HepG2 (cell line): ENCODE data around the gene GNPNAT1. TPM values are rescaled to one million over a fixed set of nuclear protein-coding genes. Genes with fewer than 3 reads are reported as not detected.

Experiments
- ATAC-seq: fragments of 200-7000 bp; cut with Tn5 transposase; 3 replicates; pipeline ENCODE4 v1.9.1; 2020; ENCODE audit warnings: mild to moderate bottlenecking, moderate library complexity
- BruUV-seq: library from RNA; stranded (reverse); fragments of 400-500 nt; replicated peaks from 2 replicates; lab custom pipeline; 2021; lab: Mats Ljungman, UMichigan
- CTCF ChIA-PET: fragments of 300-600 bp; formaldehyde crosslinking; extraction: SDS; loops from one replicate; lab custom pipeline; 2021; ENCODE audit warnings: low total read pairs, inconsistent platforms, low intra/inter-chr PET ratio; lab: Yijun Ruan, JAX
- POLR2A ChIA-PET: fragments of 350-600 bp; sonication (Branson Sonifier 250); formaldehyde crosslinking; loops from one replicate; lab custom pipeline; 2020; ENCODE audit warnings: antibody characterized with exemption, inconsistent platforms; lab: Yijun Ruan, JAX
- DNase-seq: peaks from one replicate; pipeline ENCODE4 v3.0.0-alpha.2; 2015; ENCODE audit warnings: low spot score
- FAIRE-seq: peaks from 3 replicates; lab custom pipeline; 2011; peaks lifted over from hg19 to GRCh38; lab: Jason Lieb, UNC
- H2AFZ ChIP-seq: one replicate; pipeline ENCODE4 v1.6.1; 2011; ENCODE audit warnings: low read length, inconsistent platforms
- H3K27ac ChIP-seq: fragments of 300-600 bp; 3 replicates; pipeline ENCODE4 v1.8.0; 2011; ENCODE audit warnings: mixed run types, mild to moderate bottlenecking, mixed read lengths, low read length, inconsistent platforms; ENCODE audit not compliant: insufficient read depth; ENCODE audit errors: extremely low read length
- H3K27me3 ChIP-seq, 2 experiments: fragments of 200-600 bp in 1 of 2; 2 replicates in 1 of 2; 3 replicates in 1 of 2; pipeline versions ENCODE4 v1.6.0 to v1.8.0; 2011; ENCODE audit warnings: low read length in 2 of 2, mild to moderate bottlenecking in 2 of 2, moderate library complexity in 2 of 2, inconsistent platforms in 1 of 2; ENCODE audit not compliant: insufficient read depth in 2 of 2, control insufficient read depth in 1 of 2
- H3K36me3 ChIP-seq, 2 experiments: fragments of 200-600 bp in 1 of 2; replicated peaks in 1 of 2; 2 replicates in 1 of 2; 3 replicates in 1 of 2; pipeline versions ENCODE4 v1.5.1 to v1.8.0; 2011; ENCODE audit warnings: low read length in 2 of 2, inconsistent platforms in 1 of 2; ENCODE audit not compliant: insufficient read depth in 2 of 2, control insufficient read depth in 1 of 2
- H3K4me1 ChIP-seq: 2 replicates; pipeline ENCODE4 v1.5.1; 2012; ENCODE audit warnings: low read length, inconsistent platforms; ENCODE audit not compliant: insufficient read depth
- H3K4me2 ChIP-seq: 2 replicates; pipeline ENCODE4 v1.6.0; 2011; ENCODE audit warnings: low read depth, low read length, inconsistent platforms
- H3K4me3 ChIP-seq, 3 experiments: fragments of 200-600 bp in 1 of 3; sonication (generic), shearing (Covaris generic) in 1 of 3; replicated peaks in 1 of 3; 2 replicates each; pipeline ENCODE4 v1.5.1; 2011 to 2016; ENCODE audit warnings: low read length in 3 of 3, inconsistent platforms in 2 of 3, low read depth in 2 of 3, mild to moderate bottlenecking in 2 of 3, control low read depth in 1 of 3, mixed read lengths in 1 of 3; ENCODE audit not compliant: insufficient read depth in 1 of 3
- H3K79me2 ChIP-seq: one replicate; pipeline ENCODE4 v1.6.1; 2011; ENCODE audit warnings: low read length, inconsistent platforms; ENCODE audit not compliant: insufficient read depth
- H3K9ac ChIP-seq: 2 replicates; pipeline ENCODE4 v1.6.0; 2011; ENCODE audit warnings: mild to moderate bottlenecking, low read depth, low read length, inconsistent platforms; ENCODE audit not compliant: insufficient read depth
- H3K9me3 ChIP-seq: 2 replicates; pipeline ENCODE4 v1.5.1; 2012; ENCODE audit warnings: mild to moderate bottlenecking, low read length
- H4K20me1 ChIP-seq: 2 replicates; pipeline ENCODE4 v1.6.0; 2011; ENCODE audit warnings: inconsistent platforms, mild to moderate bottlenecking, low read length, moderate library complexity; ENCODE audit not compliant: insufficient read depth
- NR2F6 ChIP-seq, 2 experiments: IDR thresholded peaks; 2 replicates each; pipeline ENCODE4 v1.6.1; 2016; ENCODE audit warnings: antibody characterized with exemption in 1 of 2, mild to moderate bottlenecking in 1 of 2
- PAWR ChIP-seq: sonication (generic); formaldehyde crosslinking; IDR thresholded peaks from 2 replicates; pipeline ENCODE4 v1.4.0; 2020; ENCODE audit warnings: missing genetic modification reagents, mild to moderate bottlenecking, borderline replicate concordance
- RFXAP ChIP-seq: sonication (generic); formaldehyde crosslinking; IDR thresholded peaks from 2 replicates; pipeline ENCODE4 v1.4.0; 2020; ENCODE audit warnings: missing genetic modification reagents, borderline replicate concordance
- SNAPC5 ChIP-seq: sonication (generic); formaldehyde crosslinking; IDR thresholded peaks from 2 replicates; pipeline ENCODE4 v1.8.1; 2023; ENCODE audit warnings: mild to moderate bottlenecking, missing genetic modification reagents, borderline replicate concordance
- STAG1 ChIP-seq: sonication (generic); formaldehyde crosslinking; IDR thresholded peaks from 2 replicates; pipeline ENCODE4 v1.4.0; 2020; ENCODE audit warnings: missing genetic modification reagents
- ZNF224 ChIP-seq: sonication (generic); formaldehyde crosslinking; IDR thresholded peaks from 2 replicates; pipeline ENCODE4 v1.5.0; 2020; ENCODE audit warnings: mild to moderate bottlenecking, missing genetic modification reagents
- WGBS: methylation state at CpG from one replicate; pipeline ENCODE4 v1.1.6; 2017; ENCODE audit warnings: low lambda C conversion rate; 5-methylcytosine and 5-hydroxymethylcytosine counted together
- in situ Hi-C: cut with HindIII; loops from 2 replicates; pipeline ENCODE4 v1.10.0; 2017; ENCODE audit warnings: low pct_unique_long_range_greater_than_20kb; ENCODE audit not compliant: extremely low pct_ligation_motif_present
- intact Hi-C: fragments of 100-400 bp; cut with micrococcal nuclease; formaldehyde crosslinking; loops from one replicate; pipeline ENCODE4 v1.10.0; 2022; ENCODE audit not compliant: unreplicated experiment
- polyA plus RNA-seq, 8 experiments: library from polyadenylated mRNA; depleted of rRNA in 3 of 8; stranded (reverse) in 7 of 8; unstranded in 1 of 8; fragments of >200 nt; fragmentation: Illumina TruSeq in 4 of 8; extraction: Trizol in 4 of 8; gene quantifications; 2 replicates each; pipeline versions ENCODE4 v1.2.1 to v1.2.3, GENCODE V29; 2011 to 2016; ENCODE audit warnings: low read depth in 4 of 8, missing spikeins in 1 of 8, mixed read lengths in 1 of 8; ENCODE audit not compliant: insufficient read depth in 1 of 8
- total RNA-seq, 5 experiments: library from RNA; depleted of rRNA; stranded (reverse); fragments of >200 nt; fragmentation: Illumina TruSeq; extraction: Trizol; gene quantifications; 2 replicates each; pipeline ENCODE4 v1.2.3, GENCODE V29; 2016; ENCODE audit warnings: low read depth in 1 of 5
- TF ChIP-seq, protein P1 (sequence below): sonication (generic); formaldehyde crosslinking; IDR thresholded peaks from 2 replicates; pipeline ENCODE4 v1.5.0; 2020; ENCODE audit warnings: mild to moderate bottlenecking, missing genetic modification reagents, moderate library complexity

GNPNAT1 gene
- total and polyA plus RNA-seq, 2 of the 13 experiments (the other 11 are each of a cell fraction or from before 2014, with no cell fraction given) = 38.3 to 54.9 TPM

DNA sequence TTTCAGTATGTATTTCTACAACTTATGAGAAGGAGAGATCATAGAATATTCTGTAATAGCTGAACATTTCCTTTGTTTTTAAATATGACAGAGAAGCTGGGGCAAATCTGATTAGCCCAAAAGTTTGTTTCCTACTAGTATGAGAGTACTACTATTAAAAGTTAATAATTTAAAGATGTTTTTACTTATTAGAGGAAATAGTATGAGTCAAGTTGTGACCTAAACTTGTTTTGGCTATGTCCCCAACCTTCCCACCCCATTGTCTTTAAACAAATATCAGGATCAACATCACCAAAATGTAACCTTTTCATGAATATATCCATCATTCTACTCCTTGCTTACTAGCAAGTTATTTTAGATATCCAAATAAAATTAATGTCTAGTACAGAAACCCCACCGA, 10.5 kb downstream of the GNPNAT1 start (continued):
- TF ChIP-seq SNAPC5 (CRISPR knock-in tag) (no peak), PAWR (CRISPR knock-in tag) (no peak)

GRCh38 chr14:52778702-52779101, 12.7 kb downstream of the GNPNAT1 start:
- no TSS peak for BruUV-seq
- in situ Hi-C loops (no loop called here), intact Hi-C loops (loop anchor here (10.0 kb wide), 1 partner anchor 54 kb away; no protein-coding TSS in a partner anchor)
- Histone ChIP-seq H3K79me2 (peaks cover 2% of the 10 kb centered on the region), H3K27me3 (no peaks in the 10 kb centered on the region), H3K9me3 (no peaks in the 10 kb centered on the region), H3K4me2 (no peak overlapping the region), H3K4me1 (0 out of 2 replicates have a peak, but pooled peaks cover 9% of the 10 kb centered on the region), H3K4me3 (no peak overlapping the region), H2AFZ (no peak overlapping the region), H3K9ac (no peak overlapping the region), H3K27ac (peak overlapping the region; percentile 16), H4K20me1 (no peaks in the 10 kb centered on the region), H3K36me3 (peaks cover 6 to 42% of the 10 kb centered on the region in 2 experiments)
- DNase-seq (no peak), FAIRE-seq (no peak), ATAC-seq (no peak)
- ChIA-PET POLR2A (interaction anchor here (0.9 kb wide), 1 partner anchor 23 kb away, joined by 4 read pairs; no protein-coding TSS in a partner anchor), CTCF (no interaction called here)
- no peak for TF ChIP-seq ZNF224
- TF ChIP-seq NR2F6 (IDR thresholded peaks at IDR 0.05) = no peak
- 0 out of 2 replicates have a peak, but pooled peaks have one; percentile 12 for TF ChIP-seq NR2F6 (CRISPR knock-in tag; IDR thresholded peaks at IDR 0.05)
- WGBS = 88% methylated on average over 7 of the region's 7 CpGs

DNA sequence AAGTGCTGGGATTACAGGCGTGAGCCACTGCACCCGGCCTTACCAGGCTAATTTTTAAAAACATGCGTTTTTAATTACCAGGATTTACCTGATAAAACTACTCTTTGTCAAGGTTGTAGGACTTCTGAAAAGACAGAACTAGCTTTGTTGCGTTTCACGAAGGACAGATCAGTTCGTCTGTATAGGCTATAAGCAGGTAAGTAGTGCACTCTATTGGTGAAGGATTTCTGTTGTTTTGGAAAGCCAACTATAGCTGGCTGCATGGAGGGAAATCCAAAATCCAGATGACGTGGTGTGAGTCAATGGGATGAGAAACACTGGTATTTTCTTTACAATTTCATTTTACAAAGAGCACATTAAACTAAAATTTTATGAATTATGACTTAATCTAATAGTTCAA, 14.6 kb downstream of the GNPNAT1 start:
- FAIRE-seq = no peak
- no peaks in the 10 kb centered on the region for H3K9me3 ChIP-seq
- no peaks in the 10 kb centered on the region for H4K20me1 ChIP-seq
- ATAC-seq = peak; percentile 38
- no peak overlapping the region for H3K4me3 ChIP-seq
- ChIA-PET CTCF (no interaction called here), POLR2A (no interaction called here)
- no peak overlapping the region for H3K4me2 ChIP-seq
- H3K27ac ChIP-seq = peak overlapping the region; percentile 33
- intact Hi-C loops = loop anchor here (1.0 to 10.0 kb wide), 2 partner anchors 52 to 127 kb away; no protein-coding TSS in a partner anchor
- H3K36me3 ChIP-seq = peaks cover 6 to 37% of the 10 kb centered on the region in 2 experiments; a peak in 4 of 5 replicates
- in situ Hi-C loops = no loop called here
- peak; percentile 17 for DNase-seq
- no peaks in the 10 kb centered on the region for H3K27me3 ChIP-seq
- no peak overlapping the region for H2AFZ ChIP-seq
- H3K4me1 ChIP-seq = 0 out of 2 replicates have a peak, but pooled peaks cover 9% of the 10 kb centered on the region
- TF ChIP-seq RFXAP (CRISPR knock-in tag) = no peak
- TF ChIP-seq, protein P1, sequence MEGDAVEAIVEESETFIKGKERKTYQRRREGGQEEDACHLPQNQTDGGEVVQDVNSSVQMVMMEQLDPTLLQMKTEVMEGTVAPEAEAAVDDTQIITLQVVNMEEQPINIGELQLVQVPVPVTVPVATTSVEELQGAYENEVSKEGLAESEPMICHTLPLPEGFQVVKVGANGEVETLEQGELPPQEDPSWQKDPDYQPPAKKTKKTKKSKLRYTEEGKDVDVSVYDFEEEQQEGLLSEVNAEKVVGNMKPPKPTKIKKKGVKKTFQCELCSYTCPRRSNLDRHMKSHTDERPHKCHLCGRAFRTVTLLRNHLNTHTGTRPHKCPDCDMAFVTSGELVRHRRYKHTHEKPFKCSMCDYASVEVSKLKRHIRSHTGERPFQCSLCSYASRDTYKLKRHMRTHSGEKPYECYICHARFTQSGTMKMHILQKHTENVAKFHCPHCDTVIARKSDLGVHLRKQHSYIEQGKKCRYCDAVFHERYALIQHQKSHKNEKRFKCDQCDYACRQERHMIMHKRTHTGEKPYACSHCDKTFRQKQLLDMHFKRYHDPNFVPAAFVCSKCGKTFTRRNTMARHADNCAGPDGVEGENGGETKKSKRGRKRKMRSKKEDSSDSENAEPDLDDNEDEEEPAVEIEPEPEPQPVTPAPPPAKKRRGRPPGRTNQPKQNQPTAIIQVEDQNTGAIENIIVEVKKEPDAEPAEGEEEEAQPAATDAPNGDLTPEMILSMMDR (CRISPR knock-in tag) = peak; percentile 55
- TF ChIP-seq STAG1 (CRISPR knock-in tag) = peak; percentile 60
- 93% methylated on average over 7 of the region's 7 CpGs for WGBS
- no peaks in the 10 kb centered on the region for H3K79me2 ChIP-seq
- H3K9ac ChIP-seq = no peak overlapping the region
- no TSS peak for BruUV-seq
